SU-DHL-6 (cell line): ENCODE data around the gene SPRY4.

ENCODE experiments used
- H2AFZ ChIP-seq: fragments of 200-600 bp; sonication (generic); 2 replicates; pipeline ENCODE4 v1.6.1; 2014; ENCODE audit warnings: low read depth, mild to moderate bottlenecking, moderate library complexity, mixed read lengths, antibody characterized with exemption, low read length; ENCODE audit not compliant: severe bottlenecking
- H3F3A ChIP-seq: fragments of 200-600 bp; shearing (Covaris generic); 2 replicates; pipeline ENCODE4 v1.6.0; 2016; ENCODE audit warnings: antibody characterized with exemption, mild to moderate bottlenecking; ENCODE audit not compliant: insufficient read depth
- H3K27ac ChIP-seq: fragments of 200-600 bp; sonication (generic); 2 replicates; pipeline ENCODE4 v1.5.1; 2016; ENCODE audit warnings: low read depth, mild to moderate bottlenecking, low read length, moderate library complexity, mixed read lengths
- H3K27me3 ChIP-seq: fragments of 200-600 bp; sonication (generic), shearing (Covaris generic); 2 replicates; pipeline ENCODE4 v1.6.0; 2014; ENCODE audit warnings: mild to moderate bottlenecking, low read length
- H3K36me3 ChIP-seq: fragments of 200-600 bp; sonication (generic); 2 replicates; pipeline ENCODE4 v1.6.1; 2014; ENCODE audit warnings: mild to moderate bottlenecking, low read length, mixed read lengths
- H3K4me2 ChIP-seq: fragments of 300-600, 200-600 bp; shearing (Covaris generic), sonication (generic); 2 replicates; pipeline ENCODE4 v1.6.0; 2014; ENCODE audit warnings: low read length, low read depth, mild to moderate bottlenecking; ENCODE audit not compliant: poor library complexity, severe bottlenecking
- H3K4me3 ChIP-seq: fragments of 200-600 bp; sonication (generic); 2 replicates; pipeline ENCODE4 v1.5.1; 2014; ENCODE audit warnings: antibody characterized with exemption, low read length, mild to moderate bottlenecking, mixed read lengths; ENCODE audit not compliant: insufficient read depth, poor library complexity, severe bottlenecking
- H3K79me2 ChIP-seq: fragments of 200-600 bp; sonication (generic); 2 replicates; pipeline ENCODE4 v1.6.1; 2014; ENCODE audit warnings: mild to moderate bottlenecking, low read length, moderate library complexity; ENCODE audit not compliant: insufficient read depth
- H3K9ac ChIP-seq: fragments of 200-600 bp; sonication (generic); 2 replicates; pipeline ENCODE4 v1.7.0; 2014; ENCODE audit warnings: mild to moderate bottlenecking, low read length
- H3K9me2 ChIP-seq: fragments of 200-600 bp; sonication (generic); replicated peaks from 2 replicates; pipeline ENCODE4 v1.6.1; 2014; ENCODE audit warnings: low read length; ENCODE audit not compliant: insufficient read depth
- H3K9me3 ChIP-seq: fragments of 200-600 bp; sonication (generic); 2 replicates; pipeline ENCODE4 v1.6.1; 2014; ENCODE audit warnings: low read length, mixed read lengths; ENCODE audit not compliant: insufficient read depth
- H4K20me1 ChIP-seq: fragments of 200-600 bp; sonication (generic); 2 replicates; pipeline ENCODE4 v1.6.1; 2014; ENCODE audit warnings: low read depth, mild to moderate bottlenecking, antibody characterized with exemption, low read length, moderate library complexity, mixed read lengths
- CTCF ChIP-seq: fragments of 200-600 bp; sonication (generic); IDR thresholded peaks from one replicate; pipeline ENCODE4 v1.5.1; 2017; ENCODE audit warnings: antibody characterized with exemption, mild to moderate bottlenecking, low read length, moderate library complexity; ENCODE audit not compliant: insufficient read depth, poor library complexity, severe bottlenecking
- EZH2phosphoT487 ChIP-seq: fragments of 200-600 bp; sonication (generic), shearing (Covaris generic); conservative IDR thresholded peaks from 2 replicates; pipeline ENCODE4 v1.6.1; 2018; ENCODE audit warnings: mild to moderate bottlenecking, antibody characterized with exemption, low read length, moderate library complexity, mixed read lengths

Gene SPRY4

DNA sequence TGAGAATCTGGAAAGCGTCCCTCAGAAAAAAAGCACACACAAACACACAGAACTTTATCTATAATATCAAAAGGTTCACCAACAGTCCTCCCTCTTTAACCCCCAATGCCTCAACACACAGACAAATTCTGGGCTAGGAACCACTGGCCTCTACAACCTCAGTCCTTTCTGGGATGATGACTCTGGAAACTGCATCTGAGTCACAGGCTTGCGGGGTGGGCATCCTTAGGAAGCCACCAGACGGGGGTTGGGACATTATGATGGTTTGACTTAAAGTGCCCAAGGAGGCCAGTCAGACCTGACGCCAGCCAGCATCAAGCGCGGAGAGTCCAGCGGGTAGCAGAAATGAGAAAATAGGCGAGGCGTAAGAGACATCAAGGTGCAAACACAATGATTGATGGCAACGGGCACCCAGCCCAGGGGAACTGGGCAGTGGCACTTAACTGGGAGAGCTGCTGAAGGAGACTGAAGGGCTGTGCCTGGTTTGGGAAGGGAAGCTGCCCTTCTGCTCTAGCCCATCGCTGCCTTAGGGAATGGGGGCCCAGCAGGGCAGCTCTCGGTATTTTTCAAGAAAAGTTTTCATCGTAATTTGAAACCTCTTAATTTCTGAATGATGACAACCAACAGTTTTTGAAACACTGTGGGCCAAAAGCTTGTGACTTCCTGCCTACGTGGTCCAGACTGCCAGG, 20.7 kb downstream of the SPRY4 start:
- Histone ChIP-seq H2AFZ (no peak overlapping the region), H3K4me3 (no peak overlapping the region), H3K4me2 (no peak overlapping the region), H3K9me2 (no peaks in the 10 kb centered on the region), H3K9me3 (no peaks in the 10 kb centered on the region), H3K9ac (no peak overlapping the region), H3K36me3 (no peaks in the 10 kb centered on the region), H3K27me3 (no peaks in the 10 kb centered on the region), H3K79me2 (no peaks in the 10 kb centered on the region), H3K27ac (no peak overlapping the region), H3F3A (no peaks in the 10 kb centered on the region), H4K20me1 (no peaks in the 10 kb centered on the region)
- TF ChIP-seq EZH2phosphoT487 (no peak), CTCF (no peak)

DNA sequence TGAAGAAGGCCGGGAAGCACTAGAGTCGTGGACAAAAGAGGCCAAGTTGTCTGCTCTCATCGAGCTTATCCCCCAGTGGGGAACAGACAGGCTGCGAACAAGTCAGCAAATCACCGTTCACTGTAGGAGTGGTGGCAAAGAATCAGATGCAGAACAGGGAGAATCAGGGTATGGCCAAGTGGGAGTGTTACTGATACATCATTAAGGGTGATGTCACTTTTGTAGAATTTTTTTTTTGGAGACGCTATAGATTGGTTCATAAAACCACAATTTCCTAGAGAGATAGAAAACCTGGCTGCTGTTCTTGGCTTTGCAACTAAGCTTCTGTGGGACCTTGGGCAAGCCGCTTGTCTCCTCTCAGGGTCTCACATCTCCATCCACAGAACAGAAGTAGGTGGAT, 21.3 kb downstream of the SPRY4 start:
- Histone ChIP-seq H2AFZ (no peak overlapping the region), H3K9me2 (no peaks in the 10 kb centered on the region), H3K4me2 (no peak overlapping the region), H3K36me3 (no peaks in the 10 kb centered on the region), H3K27me3 (no peaks in the 10 kb centered on the region), H3K4me3 (no peak overlapping the region), H3K27ac (no peak overlapping the region), H3K79me2 (no peaks in the 10 kb centered on the region), H3F3A (no peaks in the 10 kb centered on the region), H3K9me3 (no peaks in the 10 kb centered on the region), H3K9ac (no peak overlapping the region), H4K20me1 (no peaks in the 10 kb centered on the region)
- no peak for TF ChIP-seq EZH2phosphoT487
- no peak for TF ChIP-seq CTCF

DNA sequence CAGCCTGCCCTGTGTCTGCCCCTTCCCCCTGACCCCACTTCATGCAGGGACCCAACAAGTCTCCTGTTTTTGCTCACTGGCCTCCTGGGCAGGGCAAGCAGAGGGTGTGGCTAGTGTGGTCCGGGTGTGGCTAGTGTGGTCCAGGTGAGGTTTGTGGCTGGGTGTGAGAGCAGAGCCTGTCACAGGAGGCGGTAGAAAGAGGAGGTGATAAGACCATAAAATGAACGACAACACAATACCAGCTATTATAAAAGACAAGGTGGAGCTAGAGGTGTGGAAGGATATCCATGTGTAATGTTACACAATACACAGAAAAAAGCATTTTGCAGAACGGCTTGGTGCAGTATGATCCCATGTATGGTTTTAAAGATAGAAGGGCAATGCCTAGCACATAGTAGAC, 23.3 kb downstream of the SPRY4 start:
- Histone ChIP-seq H3K9me3 (no peaks in the 10 kb centered on the region), H3F3A (no peaks in the 10 kb centered on the region), H3K79me2 (no peaks in the 10 kb centered on the region), H2AFZ (no peak overlapping the region), H3K4me2 (no peak overlapping the region), H4K20me1 (no peaks in the 10 kb centered on the region), H3K4me3 (no peak overlapping the region), H3K9ac (no peak overlapping the region), H3K36me3 (no peaks in the 10 kb centered on the region), H3K27ac (no peak overlapping the region), H3K27me3 (no peaks in the 10 kb centered on the region), H3K9me2 (no peaks in the 10 kb centered on the region)
- TF ChIP-seq EZH2phosphoT487 (no peak), CTCF (no peak)
